DND-41 (cell line): ENCODE data around the gene IZUMO1.

Experiments used
- ATAC-seq: fragments of 200-7000 bp; cut with Tn5 transposase; 3 replicates; pipeline ENCODE4 v1.9.1; 2021; ENCODE audit warnings: low read depth; ENCODE audit not compliant: insufficient read depth
- DNase-seq: peaks from one replicate; pipeline ENCODE4 v3.0.0-alpha.2; 2020
- H2AFZ ChIP-seq: 2 replicates; pipeline ENCODE4 v1.6.0; 2012; ENCODE audit warnings: low read depth, low read length
- H3K27ac ChIP-seq: 2 replicates; pipeline ENCODE4 v1.5.1; 2012; ENCODE audit warnings: low read length, inconsistent platforms
- H3K27me3 ChIP-seq: fragments of 200-600 bp; sonication (generic); 2 replicates; pipeline ENCODE4 v1.6.0; 2012; ENCODE audit warnings: low read length, mild to moderate bottlenecking, inconsistent platforms; ENCODE audit not compliant: insufficient read depth, poor library complexity
- H3K36me3 ChIP-seq: 2 replicates; pipeline ENCODE4 v1.5.1; 2012; ENCODE audit warnings: low read length, inconsistent platforms; ENCODE audit not compliant: insufficient read depth
- H3K4me1 ChIP-seq: 2 replicates; pipeline ENCODE4 v1.5.1; 2012; ENCODE audit warnings: mild to moderate bottlenecking, low read length; ENCODE audit not compliant: insufficient read depth
- H3K4me2 ChIP-seq: 2 replicates; pipeline ENCODE4 v1.6.0; 2012; ENCODE audit warnings: mild to moderate bottlenecking, moderate library complexity, low read length, inconsistent platforms; ENCODE audit not compliant: insufficient read depth
- H3K4me3 ChIP-seq, 2 experiments: fragments of 200-600 bp in 1 of 2; shearing (Covaris generic) in 1 of 2; 2 replicates each; pipeline ENCODE4 v1.5.1; 2012 to 2016; ENCODE audit warnings: inconsistent platforms in 2 of 2, low read length in 2 of 2, mild to moderate bottlenecking in 2 of 2, low read depth in 1 of 2, moderate library complexity in 1 of 2
- H3K79me2 ChIP-seq: 2 replicates; pipeline ENCODE4 v1.6.0; 2012; ENCODE audit warnings: low read length, inconsistent platforms; ENCODE audit not compliant: insufficient read depth
- H3K9ac ChIP-seq: 2 replicates; pipeline ENCODE4 v1.6.0; 2012; ENCODE audit warnings: low read depth, mild to moderate bottlenecking, inconsistent platforms, low read length, moderate library complexity
- H3K9me3 ChIP-seq: 2 replicates; pipeline ENCODE4 v1.5.1; 2012; ENCODE audit warnings: low read length, moderate library complexity, mild to moderate bottlenecking, inconsistent platforms; ENCODE audit not compliant: insufficient read depth, severe bottlenecking
- H4K20me1 ChIP-seq: 2 replicates; pipeline ENCODE4 v1.6.0; 2012; ENCODE audit warnings: low read length; ENCODE audit not compliant: insufficient read depth
- CTCF ChIP-seq: IDR thresholded peaks from 2 replicates; pipeline ENCODE4 v1.5.1; 2012; ENCODE audit warnings: borderline replicate concordance, low read length, moderate library complexity, mild to moderate bottlenecking; ENCODE audit not compliant: poor library complexity, severe bottlenecking; ENCODE audit errors: extremely low read depth
- EZH2 ChIP-seq: IDR thresholded peaks from 3 replicates; pipeline ENCODE4 v1.6.1; 2012; ENCODE audit warnings: borderline replicate concordance, low read depth, mild to moderate bottlenecking, moderate library complexity, low read length, inconsistent platforms; ENCODE audit not compliant: severe bottlenecking

IZUMO1 gene

GRCh38 chr19:48746738-48747575, at the start of gene IZUMO1:
Gene IZUMO1 (minus strand): TSS chr19:48746909. CDS start chr19:48745859, 1,050 bp downstream.
- ATAC-seq (no peak), DNase-seq (no peak)
- no peak within 1 kb of the TSS for H3K4me2 ChIP-seq
- H3K27me3 ChIP-seq: peaks cover 2% of the 10 kb centered on the region
- H3K9ac ChIP-seq: no peak within 1 kb of the TSS
- no peak within 1 kb of the TSS for H3K4me3 ChIP-seq
- no peak within 1 kb of the TSS for H3K27ac ChIP-seq
- H2AFZ ChIP-seq: no peak within 1 kb of the TSS; the same call in 1 of the 2 replicates
- H3K9me3 ChIP-seq: no peaks in the 10 kb centered on the region
- TF ChIP-seq EZH2: no peak
- no peak for TF ChIP-seq CTCF
- peaks cover 12% of the 10 kb centered on the region for H3K4me1 ChIP-seq
- no peaks in the 10 kb centered on the region for H4K20me1 ChIP-seq
- H3K79me2 ChIP-seq: no peaks in the 10 kb centered on the region
- no peaks in the 10 kb centered on the region for H3K36me3 ChIP-seq

DNA sequence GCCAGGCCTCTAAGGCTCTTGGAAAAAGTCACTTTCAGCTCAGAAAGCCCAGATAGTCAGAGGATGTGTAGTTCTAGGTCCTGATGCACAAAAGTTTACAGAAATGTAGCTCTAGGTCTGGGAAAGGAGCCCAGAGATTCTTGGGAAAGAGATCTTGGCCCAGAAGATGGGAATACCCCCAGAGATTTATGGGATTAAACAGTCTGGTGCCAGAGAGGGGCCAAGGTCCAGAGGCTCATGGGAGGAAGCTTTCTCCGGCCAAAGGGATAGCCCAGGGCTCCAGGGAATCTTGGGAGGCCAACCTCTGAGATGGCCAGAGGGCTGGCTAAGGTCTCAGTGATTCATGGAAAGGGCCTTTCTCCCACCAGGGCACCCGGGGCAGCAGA, 49.0 kb upstream of the IZUMO1 start:
- ATAC-seq: no peak
- TF ChIP-seq CTCF (no peak), EZH2 (no peak)
- peak overlapping the region; percentile 25; the same call in 1 of the 2 replicates for H2AFZ ChIP-seq
- no peaks in the 10 kb centered on the region for H3K9me3 ChIP-seq
- DNase-seq: no peak
- no peak overlapping the region for H3K27ac ChIP-seq
- no peak overlapping the region for H3K4me3 ChIP-seq
- no peaks in the 10 kb centered on the region for H3K79me2 ChIP-seq
- H4K20me1 ChIP-seq: no peaks in the 10 kb centered on the region
- no peaks in the 10 kb centered on the region for H3K27me3 ChIP-seq
- peaks cover 24% of the 10 kb centered on the region for H3K4me1 ChIP-seq
- H3K4me2 ChIP-seq: no peak overlapping the region
- H3K36me3 ChIP-seq: 0 out of 2 replicates have a peak, but pooled peaks cover 12% of the 10 kb centered on the region
- H3K9ac ChIP-seq: no peak overlapping the region

- Histone ChIP-seq H2AFZ (peak overlapping the region; percentile 87), H3K36me3 (0 out of 2 replicates have a peak, but pooled peaks cover 12% of the 10 kb centered on the region), H3K4me3 (peak overlapping the region; percentile 23 to 78; a peak in 3 of 4 replicates), H3K27me3 (no peaks in the 10 kb centered on the region), H3K27ac (peak overlapping the region; percentile 76), H3K4me1 (peaks cover 24% of the 10 kb centered on the region), H3K9me3 (no peaks in the 10 kb centered on the region), H3K4me2 (peak overlapping the region; percentile 82), H4K20me1 (no peaks in the 10 kb centered on the region), H3K9ac (peak overlapping the region; percentile 51), H3K79me2 (no peaks in the 10 kb centered on the region)
- peak; percentile 99 for ATAC-seq
- TF ChIP-seq EZH2 (no peak), CTCF (peak; percentile 93)
- DNase-seq: peak; percentile 91
Measured at GRCh38 chr19:48795055-48795684, 48.5 kb upstream of the IZUMO1 start.
